HG03439 (cell line): ENCODE data around the gene SLC37A1.
"Not testable (repeated sequence)": the region's sequence is repeated elsewhere in the genome, so short reads cannot be mapped to it uniquely, and the experiment has no call there.

Experiments
- ATAC-seq: cut with Tn5 transposase; IDR thresholded peaks from one replicate; pipeline ENCODE4 v1.9.1; 2021; ENCODE audit warnings: mild to moderate bottlenecking, moderate library complexity; ENCODE audit not compliant: unreplicated experiment

Gene SLC37A1

DNA sequence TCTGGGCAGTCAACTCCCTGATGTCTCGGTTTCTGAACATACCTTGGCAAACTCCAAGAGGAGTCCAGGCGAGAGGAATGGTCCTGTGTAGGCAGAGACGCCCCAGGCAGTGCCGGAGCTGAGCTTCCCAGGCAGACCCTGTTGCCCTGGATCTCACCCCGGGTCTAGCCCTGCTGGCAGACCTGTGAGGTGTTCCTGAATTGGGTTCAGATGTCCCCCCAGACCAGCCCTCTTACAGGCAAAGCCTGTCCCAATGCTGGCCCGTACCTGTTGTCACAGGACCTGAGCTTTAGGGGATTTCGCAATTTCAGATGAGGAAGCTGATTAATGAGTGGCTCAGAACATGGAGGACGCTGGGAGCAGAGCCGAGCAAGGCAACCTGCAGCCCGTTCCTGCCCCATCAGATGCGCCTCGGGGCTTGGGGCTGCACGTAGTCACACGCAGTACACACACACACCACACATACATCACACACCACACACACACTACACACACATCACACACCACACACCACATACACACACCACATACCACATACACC is 101.2 kb downstream of the SLC37A1 start:
- ATAC-seq = no peak

DNA sequence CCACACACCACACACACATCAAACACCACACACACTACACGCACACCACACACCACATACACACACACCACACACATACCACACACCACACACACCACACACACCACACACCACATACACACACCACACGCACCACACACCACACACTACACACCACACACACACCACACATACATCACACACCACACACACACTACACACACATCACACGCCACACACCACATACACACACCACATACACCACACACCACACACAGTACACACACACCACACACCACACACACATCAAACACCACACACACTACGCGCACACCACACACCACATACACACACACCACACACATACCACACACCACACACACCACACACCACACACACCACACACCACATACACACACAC is 101.7 kb downstream of the SLC37A1 start:
- not testable (repeated sequence) for ATAC-seq

DNA sequence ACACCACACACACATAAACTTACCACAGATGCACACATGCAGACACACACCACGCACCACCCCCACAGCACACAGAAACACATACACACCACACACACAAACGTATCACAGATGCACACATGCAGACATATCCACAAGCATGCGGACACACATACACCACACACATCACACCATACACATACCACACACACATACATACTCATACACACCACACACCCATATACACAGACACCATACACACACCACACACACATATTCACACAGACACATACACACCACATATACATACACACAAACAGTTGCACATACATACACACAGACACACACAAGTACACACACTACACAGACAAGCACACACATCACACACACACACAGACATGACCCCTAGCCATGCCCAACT is 102.3 kb downstream of the SLC37A1 start:
- no peak for ATAC-seq

DNA sequence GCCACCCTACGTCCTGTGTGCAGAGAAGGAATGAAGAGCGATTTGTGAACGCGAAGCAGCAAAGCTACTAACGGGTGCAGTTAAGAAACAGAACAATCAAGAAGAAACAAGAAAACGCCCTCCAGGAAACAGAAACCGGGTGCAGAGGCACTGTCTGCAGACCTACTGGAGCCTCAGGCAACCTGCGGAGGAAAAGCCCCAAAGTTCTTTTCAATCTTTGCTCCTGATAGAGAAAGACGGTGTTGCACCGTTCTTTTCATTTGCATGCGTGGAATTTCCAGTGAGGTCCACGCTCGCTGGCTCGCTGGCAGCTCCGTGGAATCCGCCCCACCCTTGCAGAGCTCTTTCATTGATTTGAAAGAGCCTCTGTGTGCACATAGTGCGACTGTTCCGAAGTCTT is 102.8 kb downstream of the SLC37A1 start:
- no peak for ATAC-seq

DNA sequence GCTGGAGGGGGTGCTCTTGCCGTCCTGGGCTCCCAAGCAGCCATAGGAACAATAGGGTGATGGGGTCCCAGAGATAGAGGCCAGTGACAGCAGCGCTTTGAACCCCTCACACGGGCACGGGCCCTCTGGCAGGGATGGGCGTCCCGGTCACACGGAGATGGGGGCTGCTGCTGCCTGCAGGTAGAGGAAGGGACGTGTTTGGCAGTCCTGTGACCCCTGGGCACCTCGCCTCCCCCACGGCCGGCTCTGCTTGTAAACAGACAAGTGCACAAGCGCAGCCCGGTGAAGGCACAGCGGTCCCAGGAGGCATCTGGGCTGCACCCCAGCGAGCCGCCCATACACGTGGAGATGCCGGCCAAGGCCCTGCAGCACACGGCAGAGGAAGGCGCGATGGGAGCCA is 103.3 kb downstream of the SLC37A1 start:
- ATAC-seq = no peak

DNA sequence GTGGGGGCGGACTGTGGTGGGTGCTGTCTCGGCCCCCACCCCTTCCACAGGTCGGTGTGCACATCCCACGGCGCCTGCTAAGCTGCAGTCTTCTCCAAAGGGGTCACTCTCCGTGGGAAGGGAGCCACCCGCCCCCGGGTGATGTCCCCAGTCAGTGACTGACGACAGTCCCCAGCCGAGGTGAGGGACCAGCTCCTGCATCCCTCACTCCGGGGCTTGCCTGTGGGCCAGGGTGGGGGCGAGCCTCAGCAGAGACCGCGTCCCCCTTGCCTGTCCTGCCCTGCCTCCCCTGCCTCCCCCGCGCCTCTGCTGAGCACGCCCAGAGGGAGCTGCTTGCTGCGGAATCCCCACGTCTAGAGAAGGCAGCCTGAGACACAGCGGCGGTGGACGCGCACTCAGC is 103.8 kb downstream of the SLC37A1 start:
- no peak for ATAC-seq

DNA sequence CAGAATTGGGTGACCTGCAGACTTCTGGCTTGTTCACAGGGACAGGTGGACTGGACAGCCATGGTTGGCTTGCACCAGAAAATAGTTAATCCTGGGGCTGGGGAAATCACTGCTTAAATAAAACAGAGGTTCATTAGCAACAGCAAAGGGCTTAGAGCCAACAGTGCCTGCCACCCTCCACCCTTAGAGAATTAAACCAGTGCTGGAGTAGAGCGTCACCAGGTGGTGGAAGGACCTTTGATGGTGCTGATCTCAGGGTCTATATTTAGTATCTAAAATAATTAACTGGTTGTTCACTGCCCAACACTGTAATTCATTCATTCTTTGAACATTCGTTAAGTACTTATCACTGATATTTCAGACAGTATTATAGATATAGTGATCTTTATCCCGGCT is 105.1 kb downstream of the SLC37A1 start:
- ATAC-seq = no peak

DNA sequence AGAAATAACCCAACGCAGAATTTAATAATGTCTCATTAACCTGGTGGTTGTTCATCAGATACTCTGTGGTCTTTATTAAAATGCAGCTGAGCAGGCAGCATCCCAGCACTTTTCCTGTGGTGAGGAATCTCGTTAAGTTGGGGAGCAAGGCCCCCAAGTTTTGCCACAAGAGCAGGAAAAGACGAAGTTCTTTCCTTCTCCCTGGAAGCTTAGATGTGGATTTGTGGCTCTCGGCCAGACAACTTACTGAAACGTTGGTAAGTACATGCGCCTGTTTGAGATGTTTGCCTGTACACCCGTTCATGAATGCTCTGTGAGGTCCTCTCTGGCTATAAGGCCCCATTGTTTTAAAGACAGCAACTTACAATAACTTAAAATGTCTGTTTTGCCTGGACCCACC is 105.5 kb downstream of the SLC37A1 start:
- ATAC-seq = no peak

DNA sequence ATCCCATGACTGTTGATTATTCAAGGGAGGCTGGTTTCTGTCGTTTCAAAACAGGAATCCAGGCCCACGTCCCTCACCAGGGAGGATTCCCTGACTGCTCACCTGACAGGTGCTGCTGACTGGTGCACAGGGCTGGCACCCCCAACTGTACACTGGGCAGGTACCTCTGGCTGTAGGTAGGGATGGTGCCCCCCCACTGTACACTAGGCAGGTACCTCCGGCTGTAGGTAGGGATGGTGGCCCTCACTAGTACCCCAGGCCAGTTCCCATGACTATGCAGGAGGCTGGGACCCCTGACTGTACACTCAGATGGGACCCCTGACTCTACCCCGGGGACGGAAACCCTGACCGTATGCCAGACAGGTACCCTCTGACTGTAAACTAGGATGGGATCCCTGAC is 106.2 kb downstream of the SLC37A1 start:
- ATAC-seq = no peak

DNA sequence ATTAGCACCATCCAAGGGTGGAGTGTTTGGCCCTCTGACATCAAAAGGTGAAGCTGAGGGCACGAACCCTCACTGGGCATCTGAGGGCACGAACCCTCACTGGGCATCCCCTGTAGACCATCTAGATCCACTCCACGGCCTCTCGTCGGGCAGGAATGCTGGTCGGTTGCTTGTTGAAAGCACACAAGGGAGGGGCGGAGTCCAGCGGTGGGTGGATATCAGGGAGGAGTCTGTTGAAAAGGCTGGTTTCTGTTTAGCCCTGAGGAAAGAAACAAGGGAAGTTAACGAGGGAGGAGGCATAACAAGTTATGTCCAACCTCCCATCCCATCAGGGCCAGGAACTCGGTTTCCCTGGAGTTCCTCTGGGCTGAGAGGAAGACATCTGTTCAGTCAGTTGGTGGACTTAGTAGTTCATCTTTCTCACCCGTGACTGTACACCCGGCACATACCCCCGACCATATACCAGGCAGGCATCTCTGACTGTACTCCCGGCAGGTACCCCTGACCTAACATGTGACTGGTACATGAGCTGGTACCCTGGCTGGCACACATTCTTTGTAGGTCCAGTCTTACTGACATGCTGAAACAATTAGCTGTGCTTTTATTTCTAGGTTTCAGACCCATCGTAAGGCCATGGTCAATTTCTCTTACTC is 107.6 kb downstream of the SLC37A1 start:
- no peak for ATAC-seq

DNA sequence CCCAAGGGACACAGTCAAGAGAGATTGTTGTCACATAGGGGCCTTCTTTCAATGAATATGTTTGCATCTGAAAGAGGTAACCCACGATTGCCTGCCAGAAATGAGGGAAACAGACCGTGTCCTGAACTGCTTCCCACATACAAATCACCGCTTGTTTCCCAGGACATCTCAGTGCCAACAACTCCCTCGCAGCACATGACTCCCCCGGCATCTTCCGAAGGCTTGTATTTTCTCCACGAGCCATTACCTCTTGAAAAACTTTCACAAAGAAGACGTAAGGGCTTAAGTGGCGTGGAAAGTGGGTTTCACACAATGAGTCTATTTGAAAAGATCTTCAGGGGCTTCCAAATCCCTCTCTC is 108.1 kb downstream of the SLC37A1 start:
- no peak for ATAC-seq

DNA sequence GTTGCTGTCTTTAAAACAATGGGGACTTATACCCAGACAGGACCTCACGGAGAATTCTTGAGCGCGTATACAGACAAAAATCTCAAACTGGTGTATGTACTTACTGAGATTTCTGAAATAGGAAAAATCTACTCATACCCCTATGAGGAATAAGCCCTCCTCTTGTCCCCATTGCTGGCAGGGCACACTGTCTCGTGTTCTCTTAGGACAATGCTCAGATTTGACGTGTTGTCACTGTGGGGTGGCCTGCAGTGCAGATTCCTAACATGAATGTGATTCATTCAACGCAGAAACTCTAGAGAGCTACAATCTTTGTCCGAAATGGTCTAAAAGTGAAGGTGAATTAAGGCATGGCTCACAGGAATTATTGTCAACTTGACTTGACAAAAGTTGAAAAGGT is 108.6 kb downstream of the SLC37A1 start:
- ATAC-seq = no peak

DNA sequence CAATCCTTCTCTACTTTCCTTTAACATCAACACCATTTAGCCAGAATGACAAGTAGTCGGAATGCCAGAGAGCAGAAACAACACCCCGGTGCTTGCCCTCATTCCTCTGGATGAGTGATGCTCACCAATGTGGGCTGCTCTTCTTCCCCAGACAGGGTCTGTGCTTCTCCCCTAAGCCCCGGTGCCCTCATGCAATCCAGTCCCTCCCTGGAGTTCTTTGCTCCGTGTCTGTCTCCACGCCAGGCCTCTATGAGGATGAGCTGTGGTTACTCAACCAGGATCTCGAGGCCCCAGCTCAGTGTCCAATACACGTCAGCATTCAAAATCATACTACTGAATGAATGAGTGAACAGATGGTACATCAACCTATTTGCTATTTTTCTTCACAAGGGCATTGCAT is 110.0 kb downstream of the SLC37A1 start:
- no peak for ATAC-seq

DNA sequence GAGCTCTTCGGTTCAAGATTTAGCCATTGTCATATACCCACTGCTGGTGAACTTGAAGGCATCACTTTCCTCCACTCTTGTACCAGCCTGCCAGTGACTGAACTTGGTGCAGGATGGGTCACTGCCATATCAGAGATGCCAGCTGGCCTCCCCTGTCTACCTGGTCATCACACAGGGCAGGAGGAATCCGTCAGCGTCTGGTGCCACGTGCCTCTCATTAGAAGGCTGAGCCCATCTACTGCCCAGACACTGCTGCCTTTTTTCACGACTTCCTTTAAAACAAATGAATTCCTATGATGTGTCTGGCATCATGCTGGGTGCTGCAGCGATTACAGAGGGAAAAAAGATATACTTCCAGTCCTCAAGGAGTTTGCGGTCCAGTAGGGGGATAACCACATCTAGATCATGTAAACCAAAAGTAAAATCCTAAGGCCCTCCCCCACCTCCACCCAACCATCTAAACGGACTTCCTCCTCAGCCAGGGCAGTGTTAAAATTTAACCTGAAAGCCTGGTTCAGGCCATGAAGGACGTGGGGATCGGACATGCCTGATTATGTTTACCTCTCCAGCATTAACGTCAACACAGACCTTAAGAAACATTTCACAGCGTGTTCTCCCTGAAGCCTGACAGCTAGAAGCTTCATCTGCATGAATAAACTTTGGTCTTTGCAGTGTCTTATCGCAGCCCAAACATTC is 110.6 kb downstream of the SLC37A1 start:
- ATAC-seq = no peak

DNA sequence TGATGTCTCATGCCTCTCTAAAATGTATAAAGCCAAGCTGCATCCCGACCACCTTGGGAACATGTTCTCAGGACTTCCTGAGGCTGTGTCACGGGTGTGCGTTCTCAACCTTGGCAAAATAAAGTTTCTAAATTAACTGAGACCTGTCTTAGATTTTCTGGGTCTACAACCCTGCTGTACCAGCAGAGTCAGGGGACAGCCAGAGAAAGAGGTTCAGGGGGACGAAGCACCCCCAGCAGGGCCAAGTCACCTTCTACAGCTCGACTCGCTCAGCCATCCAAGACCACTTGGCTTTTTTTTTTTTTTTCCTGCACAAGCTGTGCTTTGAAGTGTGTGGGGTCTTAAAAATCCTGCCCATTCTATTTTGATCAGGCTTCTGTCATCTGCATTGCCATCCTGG is 111.3 kb downstream of the SLC37A1 start:
- no peak for ATAC-seq

DNA sequence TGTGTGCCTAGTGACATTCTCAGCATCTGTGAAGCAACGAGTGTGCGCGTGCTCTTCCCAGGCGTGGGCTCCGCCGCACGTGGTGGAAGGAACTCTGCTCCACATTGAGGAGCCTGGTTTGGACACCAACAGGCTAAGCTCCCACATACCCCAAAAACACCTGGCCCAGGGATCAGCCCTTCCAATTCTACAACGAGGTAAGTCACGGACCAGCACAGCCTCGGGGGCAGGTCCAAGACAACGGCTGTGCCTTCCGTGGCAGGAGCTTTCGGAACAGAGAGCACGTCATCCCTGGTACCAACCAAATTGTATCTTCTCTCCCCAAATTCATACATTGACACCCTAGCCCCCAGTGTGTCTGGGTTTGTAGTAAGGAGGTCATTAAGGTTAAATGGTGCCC is 112.5 kb downstream of the SLC37A1 start:
- no peak for ATAC-seq

DNA sequence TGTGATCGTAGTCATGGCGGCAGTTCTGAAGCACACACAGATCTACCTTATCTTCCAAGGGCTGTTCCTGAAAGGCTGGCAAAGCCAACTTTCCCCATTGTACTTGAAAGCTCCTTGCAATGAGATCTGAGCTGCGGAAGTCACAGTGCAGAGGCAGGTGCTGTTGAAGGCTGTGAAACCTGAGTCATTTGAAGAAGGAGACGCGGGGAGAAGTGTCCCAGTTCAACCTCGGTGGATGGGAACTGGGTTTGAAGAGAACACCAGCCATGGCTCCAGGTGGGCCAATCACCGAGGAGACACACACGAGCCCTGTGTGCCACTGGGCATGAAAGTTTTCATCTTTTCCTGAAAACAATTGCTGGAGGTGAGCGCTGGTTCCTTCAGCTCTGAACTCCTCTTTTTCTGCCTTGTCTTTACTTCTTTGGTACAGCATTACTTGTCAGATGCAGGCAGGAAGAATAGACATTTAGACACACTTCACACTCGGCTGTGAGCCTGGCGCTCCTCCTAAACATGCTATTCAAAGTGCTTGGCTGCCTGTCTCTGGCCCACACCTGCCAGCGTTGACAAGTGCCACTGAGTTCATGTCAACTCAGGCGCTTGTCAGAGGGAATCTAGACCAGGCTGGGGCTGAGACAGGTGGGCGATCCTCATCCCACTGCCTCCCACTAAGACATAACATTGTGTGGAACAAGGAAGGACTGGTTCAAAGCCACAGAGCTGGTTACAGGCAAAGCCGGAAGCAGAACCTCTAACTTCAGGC is 114.1 kb downstream of the SLC37A1 start:
- ATAC-seq = no peak

DNA sequence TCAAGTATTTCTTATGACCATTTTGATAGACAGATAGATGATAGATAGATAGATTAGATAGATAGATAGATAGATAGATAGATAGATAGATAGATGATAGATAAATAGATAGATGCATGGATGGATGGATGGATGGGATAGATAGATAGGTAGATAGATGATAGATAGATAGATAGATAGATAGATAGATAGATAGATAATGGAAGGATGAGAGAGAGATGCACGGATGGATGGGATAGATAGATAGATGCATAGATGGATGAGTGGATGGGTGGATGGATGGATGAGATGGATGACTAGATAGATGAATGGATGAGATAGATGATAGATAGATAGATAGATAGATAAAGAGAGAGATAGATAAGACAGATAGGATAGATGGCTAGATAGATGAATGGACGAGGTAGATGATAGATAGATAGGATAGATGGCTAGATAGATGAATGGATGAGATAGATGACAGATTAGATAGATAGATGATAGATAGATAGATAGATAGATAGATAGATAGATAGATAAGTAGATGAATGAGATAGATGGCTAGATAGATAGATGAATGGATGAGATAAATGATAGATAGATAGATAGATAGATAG is 114.9 kb downstream of the SLC37A1 start:
- not testable (repeated sequence) for ATAC-seq

DNA sequence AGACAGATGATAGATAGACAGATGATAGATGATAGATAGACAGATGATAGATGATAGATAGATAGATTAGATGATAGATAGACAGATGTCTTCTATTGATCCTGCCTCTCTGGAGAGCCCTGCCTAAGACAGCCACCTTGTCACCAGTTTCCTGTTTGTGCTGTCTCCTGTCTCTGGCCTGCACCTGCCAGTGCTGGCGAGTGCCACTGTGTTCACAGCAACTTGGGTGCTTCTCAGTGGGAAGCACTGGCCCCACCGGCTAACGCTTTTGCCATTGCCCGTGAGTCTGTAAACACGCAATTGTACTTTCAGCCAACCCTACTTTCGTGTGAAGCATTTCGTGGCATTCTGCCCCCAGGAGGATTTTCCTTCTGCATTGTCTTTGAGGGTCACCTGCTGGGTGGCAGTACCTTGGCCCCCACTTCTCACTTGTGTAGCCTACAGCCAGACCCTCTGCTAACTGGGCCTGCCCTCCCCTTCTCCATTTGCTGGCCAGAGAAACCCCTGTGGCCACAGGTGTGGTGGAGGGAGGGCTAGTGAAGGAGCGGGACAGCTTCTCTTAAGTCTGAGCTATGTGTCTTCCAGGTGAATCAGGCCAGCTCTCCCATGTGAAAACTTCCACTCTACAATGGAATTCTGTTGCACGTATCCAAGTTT is 116.4 kb downstream of the SLC37A1 start:
- no peak for ATAC-seq

DNA sequence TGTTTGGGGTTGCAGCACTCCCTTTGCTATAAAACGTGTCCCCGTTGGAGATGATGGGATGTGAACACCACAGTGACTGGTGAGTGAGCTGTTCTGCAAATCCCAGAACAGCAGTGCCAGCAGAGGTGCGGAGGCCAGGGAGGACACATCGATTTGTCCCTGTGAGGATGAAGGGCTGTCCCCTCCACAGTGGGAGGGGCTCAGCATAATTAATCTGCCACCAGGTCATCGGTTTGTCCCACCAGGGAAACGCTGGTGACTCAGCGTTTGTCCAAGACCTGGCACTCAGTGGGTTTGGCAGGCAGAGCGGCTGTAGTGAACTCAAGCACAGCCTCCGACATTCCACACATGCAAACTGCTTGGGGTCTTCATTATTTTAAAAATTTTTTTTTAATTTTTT is 117.0 kb downstream of the SLC37A1 start:
- no peak for ATAC-seq
